Stomach (tissue), 4 donors: ENCODE measurements around the gene TRPM3.

ENCODE experiments used
- POLR2A ChIP-seq, 4 donors: fragments of 450-650 bp; IDR thresholded peaks; one replicate each; pipeline ENCODE4 v1.6.1; 2016; ENCODE audit warnings: antibody characterized with exemption in 4 of 4, control low read depth in 2 of 4, mild to moderate bottlenecking in 1 of 4, moderate library complexity in 1 of 4
- POLR2AphosphoS5 ChIP-seq, 3 donors: sonication (generic); formaldehyde crosslinking; IDR thresholded peaks; one replicate each; pipeline ENCODE4 v1.6.1; 2016; ENCODE audit warnings: antibody characterized with exemption in 3 of 3
- TF ChIP-seq, protein P1 (sequence below), 7 experiments: fragments of 450-650 bp in 4 of 7; fragments of 200-600 bp in 3 of 7; sonication (generic) in 3 of 7; IDR thresholded peaks; one replicate each; pipeline ENCODE4 v1.5.1; 2016 to 2019; ENCODE audit warnings: antibody characterized with exemption in 7 of 7, control low read depth in 2 of 7, mild to moderate bottlenecking in 1 of 7

- TF ChIP-seq, protein P1, sequence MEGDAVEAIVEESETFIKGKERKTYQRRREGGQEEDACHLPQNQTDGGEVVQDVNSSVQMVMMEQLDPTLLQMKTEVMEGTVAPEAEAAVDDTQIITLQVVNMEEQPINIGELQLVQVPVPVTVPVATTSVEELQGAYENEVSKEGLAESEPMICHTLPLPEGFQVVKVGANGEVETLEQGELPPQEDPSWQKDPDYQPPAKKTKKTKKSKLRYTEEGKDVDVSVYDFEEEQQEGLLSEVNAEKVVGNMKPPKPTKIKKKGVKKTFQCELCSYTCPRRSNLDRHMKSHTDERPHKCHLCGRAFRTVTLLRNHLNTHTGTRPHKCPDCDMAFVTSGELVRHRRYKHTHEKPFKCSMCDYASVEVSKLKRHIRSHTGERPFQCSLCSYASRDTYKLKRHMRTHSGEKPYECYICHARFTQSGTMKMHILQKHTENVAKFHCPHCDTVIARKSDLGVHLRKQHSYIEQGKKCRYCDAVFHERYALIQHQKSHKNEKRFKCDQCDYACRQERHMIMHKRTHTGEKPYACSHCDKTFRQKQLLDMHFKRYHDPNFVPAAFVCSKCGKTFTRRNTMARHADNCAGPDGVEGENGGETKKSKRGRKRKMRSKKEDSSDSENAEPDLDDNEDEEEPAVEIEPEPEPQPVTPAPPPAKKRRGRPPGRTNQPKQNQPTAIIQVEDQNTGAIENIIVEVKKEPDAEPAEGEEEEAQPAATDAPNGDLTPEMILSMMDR (IDR thresholded peaks at IDR 0.05), result no peak
- TF ChIP-seq POLR2A (IDR thresholded peaks at IDR 0.05), result no peak
- no peak for TF ChIP-seq POLR2AphosphoS5 (IDR thresholded peaks at IDR 0.05)
Observed at GRCh38 chr9:70554881-70555280, 566.5 kb downstream of the TRPM3 start.
